Endothelial cell of umbilical vein (primary cell): ENCODE data around the gene RGS1. TPM values are rescaled to one million over a fixed set of nuclear protein-coding genes. Genes with fewer than 3 reads are reported as not detected.

Experiments
- BruUV-seq: library from RNA; stranded (reverse); fragments of 400-500 nt; replicated peaks from 2 replicates; lab custom pipeline; 2021; lab: Mats Ljungman, UMichigan
- CTCF ChIA-PET: fragments of 300-600, 350-600 bp; sonication (Branson Sonifier 250); formaldehyde crosslinking; loops from one replicate; lab custom pipeline; 2021; ENCODE audit warnings: antibody characterized with exemption, inconsistent platforms; lab: Charles Lee
- POLR2A ChIA-PET: fragments of 300-600, 350-600 bp; sonication (Branson Sonifier 250); formaldehyde crosslinking; loops from one replicate; lab custom pipeline; 2021; ENCODE audit warnings: antibody characterized with exemption, inconsistent platforms; lab: Charles Lee
- DNase-seq: peaks from one replicate; pipeline ENCODE4 v3.0.0-alpha.2; 2011; ENCODE audit warnings: low read depth, low spot score
- FAIRE-seq: peaks from 2 replicates; lab custom pipeline; 2011; peaks lifted over from hg19 to GRCh38; lab: Jason Lieb, UNC
- H2AFZ ChIP-seq: 2 replicates; pipeline ENCODE4 v1.6.0; 2012; ENCODE audit warnings: low read depth, low read length, control low read depth, inconsistent platforms
- H3K27ac ChIP-seq: 2 replicates; pipeline ENCODE4 v1.5.1; 2011; ENCODE audit warnings: low read depth, mild to moderate bottlenecking, control low read depth, low read length, moderate library complexity; ENCODE audit not compliant: insufficient read depth
- H3K27me3 ChIP-seq, 2 experiments: 2 replicates each; pipeline versions ENCODE4 v1.6.0 to v1.6.1; 2011; ENCODE audit warnings: low read length in 2 of 2, mixed read lengths in 1 of 2; ENCODE audit not compliant: control insufficient read depth in 2 of 2, insufficient read depth in 2 of 2
- H3K36me3 ChIP-seq, 2 experiments: 2 replicates in 1 of 2; 3 replicates in 1 of 2; pipeline ENCODE4 v1.5.1; 2011; ENCODE audit warnings: low read length in 2 of 2, mild to moderate bottlenecking in 1 of 2, moderate library complexity in 1 of 2; ENCODE audit not compliant: control insufficient read depth in 2 of 2, insufficient read depth in 2 of 2; ENCODE audit errors: extremely low read depth in 1 of 2
- H3K4me1 ChIP-seq: 3 replicates; pipeline ENCODE4 v1.5.1; 2011; ENCODE audit warnings: mild to moderate bottlenecking, low read length; ENCODE audit not compliant: control insufficient read depth, insufficient read depth; ENCODE audit errors: extremely low read depth
- H3K4me2 ChIP-seq: 2 replicates; pipeline ENCODE4 v1.6.1; 2011; ENCODE audit warnings: low read length, control low read depth, mixed read lengths; ENCODE audit not compliant: insufficient read depth
- H3K4me3 ChIP-seq, 3 experiments: fragments of 200-600 bp in 1 of 3; sonication (generic), shearing (Covaris generic) in 1 of 3; replicated peaks in 1 of 3; 2 replicates each; pipeline ENCODE4 v1.5.1; 2011 to 2016; ENCODE audit warnings: control low read depth in 3 of 3, low read length in 3 of 3, mild to moderate bottlenecking in 2 of 3, inconsistent platforms in 1 of 3, low read depth in 1 of 3, moderate library complexity in 1 of 3; ENCODE audit not compliant: insufficient read depth in 1 of 3
- H3K79me2 ChIP-seq: 2 replicates; pipeline ENCODE4 v1.6.0; 2012; ENCODE audit warnings: low read length, inconsistent platforms; ENCODE audit not compliant: control insufficient read depth, insufficient read depth
- H3K9ac ChIP-seq: replicated peaks from 2 replicates; pipeline ENCODE3; 2011; ENCODE audit warnings: low read length, control low read depth; ENCODE audit not compliant: insufficient read depth; ENCODE audit errors: extremely low read depth
- H3K9me1 ChIP-seq: replicated peaks from 3 replicates; pipeline ENCODE4 v1.6.0; 2011; ENCODE audit warnings: mild to moderate bottlenecking, low read length; ENCODE audit not compliant: control insufficient read depth, insufficient read depth; ENCODE audit errors: extremely low read depth
- H3K9me3 ChIP-seq: replicated peaks from 2 replicates; pipeline ENCODE4 v1.5.1; 2012; ENCODE audit warnings: low read length, inconsistent platforms; ENCODE audit not compliant: control insufficient read depth, insufficient read depth
- H4K20me1 ChIP-seq: replicated peaks from 2 replicates; pipeline ENCODE3; 2011; ENCODE audit warnings: mild to moderate bottlenecking, low read length; ENCODE audit not compliant: control insufficient read depth, insufficient read depth; ENCODE audit errors: extremely low read depth
- EZH2 ChIP-seq: IDR thresholded peaks from 2 replicates; pipeline ENCODE4 v1.6.1; 2012; ENCODE audit warnings: borderline replicate concordance, low read depth, mild to moderate bottlenecking, moderate library complexity, low read length, inconsistent platforms; ENCODE audit not compliant: severe bottlenecking
- FOS ChIP-seq: IDR thresholded peaks from 2 replicates; pipeline ENCODE4 v1.6.1; 2011; ENCODE audit warnings: mild to moderate bottlenecking, low read length, moderate library complexity, borderline replicate concordance; ENCODE audit not compliant: insufficient read depth
- GATA2 ChIP-seq: IDR thresholded peaks from 2 replicates; pipeline ENCODE4 v1.7.0; 2011; ENCODE audit warnings: low read depth, mild to moderate bottlenecking, moderate library complexity, mixed read lengths, low read length; ENCODE audit not compliant: insufficient read length, insufficient read depth
- JUN ChIP-seq: IDR thresholded peaks from 2 replicates; pipeline ENCODE4 v1.6.1; 2011; ENCODE audit warnings: borderline replicate concordance, low read depth; ENCODE audit not compliant: insufficient read length, insufficient read depth
- MAX ChIP-seq: IDR thresholded peaks from 2 replicates; pipeline ENCODE4 v1.6.1; 2011; ENCODE audit not compliant: insufficient read depth, insufficient read length
- MYC ChIP-seq: IDR thresholded peaks from one replicate; pipeline ENCODE4 v1.6.1; 2011; ENCODE audit warnings: mild to moderate bottlenecking, low read depth, low read length
- POLR2A ChIP-seq: IDR thresholded peaks from 2 replicates; pipeline ENCODE4 v1.6.1; 2012; ENCODE audit warnings: low read depth, mild to moderate bottlenecking, control low read depth, low read length
- POLR2AphosphoS5 ChIP-seq: IDR thresholded peaks from 2 replicates; pipeline ENCODE4 v1.6.1; 2012; ENCODE audit warnings: low read depth, mild to moderate bottlenecking, control low read depth, low read length, moderate library complexity; ENCODE audit not compliant: insufficient read depth
- dilution Hi-C: fragments of 300-500 bp; cut with MboI; formaldehyde crosslinking; loops from one replicate; pipeline ENCODE4 v1.15.0; 2019; ENCODE audit warnings: low sequenced_read_pairs; ENCODE audit not compliant: extremely low pct_ligation_motif_present
- intact Hi-C: fragments of 100-400 bp; cut with micrococcal nuclease; formaldehyde crosslinking; loops from one replicate; pipeline ENCODE4 v1.10.0; 2022
- polyA plus RNA-seq, 4 experiments: library from polyadenylated mRNA; depleted of rRNA in 3 of 4; stranded (reverse) in 3 of 4; unstranded in 1 of 4; fragments of >200 nt; gene quantifications; 2 replicates each; pipeline versions ENCODE4 v1.2.1 to v1.2.3, GENCODE V29; 2011 to 2012; ENCODE audit warnings: missing spikeins in 1 of 4
- total RNA-seq: library from RNA; stranded (reverse); gene quantifications from 2 replicates; pipeline ENCODE4 v1.2.3, GENCODE V29; 2021
- TF ChIP-seq, protein P1 (sequence below), 2 donors: IDR thresholded peaks; 1 replicate in 1 of 2; 2 replicates in 1 of 2; pipeline ENCODE4 v1.5.1; 2011; ENCODE audit warnings: low read length in 2 of 2, mild to moderate bottlenecking in 2 of 2, moderate library complexity in 2 of 2, control low read depth in 1 of 2, inconsistent platforms in 1 of 2, low read depth in 1 of 2; ENCODE audit not compliant: insufficient read depth in 1 of 2; ENCODE audit errors: extremely low read depth in 1 of 2

RGS1 gene
- total and polyA plus RNA-seq, 2 donors (not counting 3 experiments of a cell fraction or from before 2014, with no cell fraction given), result not detected

- Histone ChIP-seq H3K4me3 (no peak overlapping the region), H3K9ac (no peak overlapping the region), H3K36me3 (no peaks in the 10 kb centered on the region), H2AFZ (no peak overlapping the region), H3K4me2 (no peak overlapping the region), H3K9me1 (no peaks in the 10 kb centered on the region), H3K9me3 (no peaks in the 10 kb centered on the region), H3K79me2 (no peaks in the 10 kb centered on the region), H3K4me1 (no peaks in the 10 kb centered on the region), H3K27ac (no peak overlapping the region), H3K27me3 (no peaks in the 10 kb centered on the region), H4K20me1 (no peaks in the 10 kb centered on the region)
- FAIRE-seq (no peak), DNase-seq (peak; percentile 75)
- POLR2A ChIA-PET, result no interaction called here
- intact Hi-C loops (loop anchor here (10.0 kb wide), 1 partner anchor 427 kb away; no protein-coding TSS in a partner anchor), dilution Hi-C loops (loop anchor here (25.0 kb wide), 1 partner anchor 100 kb away; no protein-coding TSS in a partner anchor)
- TF ChIP-seq GATA2 (no peak), EZH2 (no peak), JUN (no peak), POLR2A (no peak), FOS (no peak), MYC (no peak), POLR2AphosphoS5 (no peak), MAX (no peak)
- TF ChIP-seq, protein P1, sequence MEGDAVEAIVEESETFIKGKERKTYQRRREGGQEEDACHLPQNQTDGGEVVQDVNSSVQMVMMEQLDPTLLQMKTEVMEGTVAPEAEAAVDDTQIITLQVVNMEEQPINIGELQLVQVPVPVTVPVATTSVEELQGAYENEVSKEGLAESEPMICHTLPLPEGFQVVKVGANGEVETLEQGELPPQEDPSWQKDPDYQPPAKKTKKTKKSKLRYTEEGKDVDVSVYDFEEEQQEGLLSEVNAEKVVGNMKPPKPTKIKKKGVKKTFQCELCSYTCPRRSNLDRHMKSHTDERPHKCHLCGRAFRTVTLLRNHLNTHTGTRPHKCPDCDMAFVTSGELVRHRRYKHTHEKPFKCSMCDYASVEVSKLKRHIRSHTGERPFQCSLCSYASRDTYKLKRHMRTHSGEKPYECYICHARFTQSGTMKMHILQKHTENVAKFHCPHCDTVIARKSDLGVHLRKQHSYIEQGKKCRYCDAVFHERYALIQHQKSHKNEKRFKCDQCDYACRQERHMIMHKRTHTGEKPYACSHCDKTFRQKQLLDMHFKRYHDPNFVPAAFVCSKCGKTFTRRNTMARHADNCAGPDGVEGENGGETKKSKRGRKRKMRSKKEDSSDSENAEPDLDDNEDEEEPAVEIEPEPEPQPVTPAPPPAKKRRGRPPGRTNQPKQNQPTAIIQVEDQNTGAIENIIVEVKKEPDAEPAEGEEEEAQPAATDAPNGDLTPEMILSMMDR (IDR thresholded peaks at IDR 0.05; ENCODE audit: extremely low read depth in 1 of 2, insufficient read depth in 1 of 2, low read depth in 1 of 2, low read length in 2 of 2), result no peak
- CTCF ChIA-PET, result interaction anchor here (0.6 to 3.0 kb wide), 6 partner anchors 16 to 220 kb away, joined by 3 to 11 read pairs (median 4); no protein-coding TSS in a partner anchor
- BruUV-seq, result no TSS peak
Measured at GRCh38 chr1:192587386-192588266, 12.1 kb downstream of the RGS1 start.
